K562 (cell line): ENCODE results near the gene BTBD17. TPM values are rescaled to one million over a fixed set of nuclear protein-coding genes. Genes with fewer than 3 reads are reported as not detected.
A peak's percentile ranks its signal among the peaks of the same experiment; 100 is the strongest.

Experiments
- ATAC-seq: fragments of 200-7000 bp; cut with Tn5 transposase; 3 replicates; pipeline ENCODE4 v1.9.1; 2020; ENCODE audit warnings: moderate library complexity
- BruUV-seq: library from RNA; stranded (reverse); fragments of 400-500 nt; replicated peaks from 2 replicates; lab custom pipeline; 2021; lab: Mats Ljungman, UMichigan
- CTCF ChIA-PET: fragments of 300-600 bp; formaldehyde crosslinking; extraction: SDS; loops from one replicate; lab custom pipeline; 2021; ENCODE audit warnings: low intra/inter-chr PET ratio; lab: Yijun Ruan, JAX
- POLR2A ChIA-PET: fragments of 300-600, 350-650 bp; sonication (Branson Sonifier 250); formaldehyde crosslinking; extraction: SDS; loops from one replicate; lab custom pipeline; 2021; ENCODE audit warnings: antibody characterized with exemption, inconsistent platforms; lab: Yijun Ruan, JAX
- DNase-seq, 4 experiments: peaks; one replicate each; pipeline versions ENCODE4 v3.0.0 to v3.0.0-alpha.2; 2011 to 2018; ENCODE audit warnings: low spot score in 3 of 4, mixed read lengths in 3 of 4; ENCODE audit errors: extremely low read depth in 1 of 4
- FAIRE-seq: peaks from 2 replicates; lab custom pipeline; 2011; peaks lifted over from hg19 to GRCh38; lab: Jason Lieb, UNC
- H2AFZ ChIP-seq: 2 replicates; pipeline ENCODE4 v1.6.0; 2011; ENCODE audit warnings: low read depth, low read length, control low read depth, inconsistent platforms
- H3K27ac ChIP-seq: fragments of 200-600 bp; 3 replicates; pipeline ENCODE4 v1.8.0; 2011; ENCODE audit warnings: low read depth, mild to moderate bottlenecking, control low read depth, inconsistent platforms, low read length, moderate library complexity, mixed read lengths; ENCODE audit errors: extremely low read depth
- H3K27me3 ChIP-seq, 2 experiments: fragments of 300-600 bp in 1 of 2; 2 replicates in 1 of 2; 3 replicates in 1 of 2; pipeline versions ENCODE4 v1.6.0 to v1.8.0; 2011; ENCODE audit warnings: inconsistent platforms in 2 of 2, low read length in 2 of 2, mild to moderate bottlenecking in 1 of 2, mixed read lengths in 1 of 2, moderate library complexity in 1 of 2; ENCODE audit not compliant: control insufficient read depth in 2 of 2, insufficient read depth in 2 of 2
- H3K36me3 ChIP-seq: fragments of 300-600 bp; 3 replicates; pipeline ENCODE4 v1.8.0; 2011; ENCODE audit warnings: mild to moderate bottlenecking, low read length, inconsistent platforms; ENCODE audit not compliant: control insufficient read depth, insufficient read depth
- H3K4me1 ChIP-seq, 2 experiments: fragments of 200-600 bp in 1 of 2; replicated peaks in 1 of 2; 2 replicates in 1 of 2; 3 replicates in 1 of 2; pipeline versions ENCODE4 v1.5.1 to v1.8.0; 2011; ENCODE audit warnings: inconsistent platforms in 2 of 2, low read length in 2 of 2, mild to moderate bottlenecking in 1 of 2, mixed read lengths in 1 of 2, moderate library complexity in 1 of 2; ENCODE audit not compliant: control insufficient read depth in 2 of 2, insufficient read depth in 2 of 2
- H3K4me2 ChIP-seq: 2 replicates; pipeline ENCODE4 v1.6.1; 2011; ENCODE audit warnings: low read length, control low read depth, inconsistent platforms, mixed read lengths; ENCODE audit not compliant: insufficient read depth
- H3K4me3 ChIP-seq: fragments of 200-600 bp; sonication (generic), shearing (Covaris generic); 2 replicates; pipeline ENCODE4 v1.5.1; 2016; ENCODE audit warnings: control low read depth, inconsistent platforms
- H3K79me2 ChIP-seq: fragments of 200-600 bp; 3 replicates; pipeline ENCODE4 v1.8.0; 2011; ENCODE audit warnings: low read length, inconsistent platforms; ENCODE audit not compliant: control insufficient read depth, insufficient read depth
- H3K9ac ChIP-seq, 2 experiments: 2 replicates each; pipeline versions ENCODE4 v1.6.0 to v1.6.1; 2011; ENCODE audit warnings: low read depth in 2 of 2, low read length in 2 of 2, control low read depth in 1 of 2, inconsistent platforms in 1 of 2, mild to moderate bottlenecking in 1 of 2, mixed read lengths in 1 of 2; ENCODE audit not compliant: insufficient read depth in 1 of 2
- H3K9me1 ChIP-seq: one replicate; pipeline ENCODE4 v1.6.0; 2011; ENCODE audit warnings: inconsistent platforms, mild to moderate bottlenecking, low read length, moderate library complexity; ENCODE audit not compliant: control insufficient read depth, insufficient read depth
- H3K9me3 ChIP-seq: replicated peaks from 2 replicates; pipeline ENCODE4 v1.5.1; 2011; ENCODE audit warnings: low read depth, low read length, inconsistent platforms; ENCODE audit not compliant: control insufficient read depth, insufficient read depth
- H4K20me1 ChIP-seq: replicated peaks from 2 replicates; pipeline ENCODE4 v1.6.1; 2011; ENCODE audit warnings: low read length, inconsistent platforms, mixed read lengths; ENCODE audit not compliant: control insufficient read depth, insufficient read depth
- FOXJ3 ChIP-seq: sonication (generic); formaldehyde crosslinking; IDR thresholded peaks from 2 replicates; pipeline ENCODE4 v1.4.0; 2020; ENCODE audit warnings: mild to moderate bottlenecking, missing genetic modification reagents
- HSF4 ChIP-seq: fragments of 250-450 bp; sonication (Bioruptor Pico); IDR thresholded peaks from 2 replicates; pipeline ENCODE4 v2.1.2; 2022; ENCODE audit warnings: mild to moderate bottlenecking, moderate library complexity, borderline replicate concordance
- NELFE ChIP-seq: IDR thresholded peaks from 2 replicates; pipeline ENCODE4 v1.6.1; 2011; ENCODE audit warnings: mild to moderate bottlenecking; ENCODE audit not compliant: insufficient read depth, insufficient read length
- SETDB1 ChIP-seq: IDR thresholded peaks from one replicate; pipeline ENCODE4 v1.6.1; 2012; ENCODE audit warnings: low read length, control low read depth, inconsistent platforms
- SMAD2 ChIP-seq: fragments of 150-350 bp; IDR thresholded peaks from 2 replicates; pipeline ENCODE4 v1.6.1; 2014; ENCODE audit warnings: low read depth, mild to moderate bottlenecking, low read length
- SMAD4 ChIP-seq: fragments of 250-450 bp; sonication (Bioruptor Pico); conservative IDR thresholded peaks from 2 replicates; pipeline ENCODE4 v1.8.0; 2021; ENCODE audit warnings: inconsistent platforms, mild to moderate bottlenecking, moderate library complexity
- THAP12 ChIP-seq: fragments of 250-450 bp; sonication (Bioruptor Pico); IDR thresholded peaks from 2 replicates; pipeline ENCODE4 v1.9.0; 2021; ENCODE audit warnings: mild to moderate bottlenecking, inconsistent platforms
- THAP7 ChIP-seq: fragments of 250-450 bp; sonication (Bioruptor Pico); IDR thresholded peaks from 2 replicates; pipeline ENCODE4 v1.5.0; 2021
- ZFP36 ChIP-seq: fragments of 150-350 bp; IDR thresholded peaks from 2 replicates; pipeline ENCODE4 v1.6.1; 2018; ENCODE audit warnings: low read length, low read depth; ENCODE audit not compliant: partially characterized antibody
- ZSCAN29 ChIP-seq: fragments of 450-650 bp; IDR thresholded peaks from 2 replicates; pipeline ENCODE4 v1.6.1; 2017
- WGBS: fragments of 100-300 bp; shearing (Covaris generic); methylation state at CpG from one replicate; pipeline ENCODE4 v1.1.6; 2016; ENCODE audit warnings: low coverage, mixed read lengths; ENCODE audit not compliant: insufficient coverage; ENCODE audit errors: missing lambda C conversion rate; 5-methylcytosine and 5-hydroxymethylcytosine counted together
- in situ Hi-C: fragments of 300-500 bp; cut with MboI; formaldehyde crosslinking; loops from 4 replicates; pipeline ENCODE4 v1.15.0; 2018; ENCODE audit warnings: inconsistent platforms, mixed read lengths
- intact Hi-C: fragments of 100-400 bp; cut with micrococcal nuclease; formaldehyde crosslinking; loops from 2 replicates; pipeline ENCODE4 v1.14.2; 2022
- polyA plus RNA-seq, 8 experiments: library from polyadenylated mRNA; depleted of rRNA in 4 of 8; stranded (reverse) in 5 of 8; unstranded in 3 of 8; fragments of >200 nt; fragmentation: Nextera tagmentation in 2 of 8; fragmentation: Illumina TruSeq in 1 of 8; extraction: Ambion mirVana in 2 of 8; extraction: Trizol in 1 of 8; gene quantifications; 2 replicates each; pipeline versions ENCODE4 v1.2.1 to v1.2.3, GENCODE V29; 2011 to 2014; ENCODE audit warnings: inconsistent platforms in 1 of 8, missing spikeins in 1 of 8
- total RNA-seq, 7 experiments: library from RNA; depleted of rRNA in 6 of 7; stranded (reverse); fragments of >200 nt in 6 of 7; fragmentation: Illumina TruSeq in 2 of 7; extraction: Trizol in 2 of 7; gene quantifications; 2 replicates each; pipeline versions ENCODE4 v1.2.1 to v1.2.3, GENCODE V29; 2011 to 2021; ENCODE audit warnings: low replicate concordance in 1 of 7
- TF ChIP-seq, protein P1 (sequence below): sonication (generic); formaldehyde crosslinking; IDR thresholded peaks from 2 replicates; pipeline ENCODE4 v1.5.0; 2020; ENCODE audit warnings: missing genetic modification reagents

The BTBD17 gene
- total and polyA plus RNA-seq, 9 of the 15 experiments (the other 6 are each of a cell fraction or from before 2014, with no cell fraction given): not detected

DNA sequence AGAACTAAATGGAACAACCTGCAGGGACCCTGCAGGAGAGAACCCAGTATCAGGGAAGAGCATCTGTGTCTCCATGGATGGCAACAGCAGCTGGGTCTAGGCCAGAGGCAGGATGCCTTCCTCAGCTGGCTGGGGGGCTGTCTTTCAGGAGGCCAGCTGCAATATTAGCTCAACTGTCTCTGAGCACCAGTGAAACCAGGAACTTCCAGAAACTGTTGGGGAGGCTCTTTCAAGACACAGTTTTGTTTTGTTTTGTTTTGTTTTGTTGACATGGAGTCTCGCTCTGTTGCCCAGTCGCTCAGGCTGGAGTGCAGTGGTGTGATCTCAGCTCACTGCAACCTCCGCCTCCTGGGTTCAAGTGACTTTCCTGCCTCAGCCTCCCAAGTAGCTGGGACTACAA lies 13.2 kb upstream of the BTBD17 start:
- H2AFZ ChIP-seq: no peak overlapping the region
- ATAC-seq (no peak), DNase-seq (no peak)
- H4K20me1 ChIP-seq: no peaks in the 10 kb centered on the region; the same call in 1 of the 2 replicates
- H3K9me3 ChIP-seq: no peaks in the 10 kb centered on the region
- H3K27me3 ChIP-seq: peaks cover 33 to 74% of the 10 kb centered on the region in 2 experiments
- in situ Hi-C loops: loop anchor here (5.0 to 10.0 kb wide), 2 partner anchors 117 to 220 kb away; partner anchors contain the start of gene CD300LD
- H3K79me2 ChIP-seq: no peaks in the 10 kb centered on the region
- H3K4me3 ChIP-seq: no peak overlapping the region
- no peaks in the 10 kb centered on the region for H3K9me1 ChIP-seq
- no peak overlapping the region for H3K27ac ChIP-seq
- no TSS peak for BruUV-seq
- ChIA-PET POLR2A (interaction anchor here (0.5 to 1.0 kb wide), 4 partner anchors 46 to 450 kb away, joined by 3 to 4 read pairs (median 3); no protein-coding TSS in a partner anchor), CTCF (no interaction called here)
- no peak for TF ChIP-seq HSF4 (CRISPR knock-in tag)
- TF ChIP-seq, protein P1, sequence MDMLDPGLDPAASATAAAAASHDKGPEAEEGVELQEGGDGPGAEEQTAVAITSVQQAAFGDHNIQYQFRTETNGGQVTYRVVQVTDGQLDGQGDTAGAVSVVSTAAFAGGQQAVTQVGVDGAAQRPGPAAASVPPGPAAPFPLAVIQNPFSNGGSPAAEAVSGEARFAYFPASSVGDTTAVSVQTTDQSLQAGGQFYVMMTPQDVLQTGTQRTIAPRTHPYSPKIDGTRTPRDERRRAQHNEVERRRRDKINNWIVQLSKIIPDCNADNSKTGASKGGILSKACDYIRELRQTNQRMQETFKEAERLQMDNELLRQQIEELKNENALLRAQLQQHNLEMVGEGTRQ (CRISPR knock-in tag): no peak
- no peak for TF ChIP-seq NELFE
- no peak for TF ChIP-seq THAP7 (CRISPR knock-in tag)
- no peak for TF ChIP-seq ZFP36
- TF ChIP-seq SETDB1: no peak
- TF ChIP-seq SMAD4 (CRISPR knock-in tag): no peak
- TF ChIP-seq SMAD2: no peak
- no peak for TF ChIP-seq THAP12
- TF ChIP-seq FOXJ3: no peak
- TF ChIP-seq ZSCAN29: no peak
- TF ChIP-seq, all 486 proteins: peak for 0
- H3K4me1 ChIP-seq: peaks cover 0 to 17% of the 10 kb centered on the region in 2 experiments; a peak in 4 of 5 replicates
- FAIRE-seq: peak; percentile 11
- H3K9ac ChIP-seq: no peak overlapping the region
- 0% methylated on average over 3 of the region's 3 CpGs for WGBS
- no peaks in the 10 kb centered on the region for H3K36me3 ChIP-seq
- intact Hi-C loops: no loop called here
- no peak overlapping the region for H3K4me2 ChIP-seq
